Neural progenitor cell (in vitro differentiated cells): ENCODE measurements around the gene TEP1. TPM values are rescaled to one million over a fixed set of nuclear protein-coding genes. Genes with fewer than 3 reads are reported as not detected.

Experiments
- DNase-seq: peaks from one replicate; pipeline ENCODE4 v3.0.0-alpha.2; 2016; ENCODE audit warnings: low spot score
- H2AFZ ChIP-seq: fragments of 200-600 bp; sonication (generic); replicated peaks from 2 replicates; pipeline ENCODE4 v1.6.1; 2016; ENCODE audit warnings: antibody characterized with exemption
- H3F3A ChIP-seq: fragments of 200-600 bp; sonication (generic); 2 replicates; pipeline ENCODE4 v1.6.1; 2016; ENCODE audit warnings: antibody characterized with exemption, low read depth
- H3K27ac ChIP-seq: fragments of 200-600 bp; sonication (generic); 2 replicates; pipeline ENCODE4 v1.5.1; 2016; ENCODE audit warnings: mild to moderate bottlenecking
- H3K27me3 ChIP-seq: fragments of 200-600 bp; sonication (generic); 2 replicates; pipeline ENCODE4 v1.6.1; 2016; ENCODE audit warnings: mild to moderate bottlenecking, moderate library complexity
- H3K36me3 ChIP-seq: fragments of 200-600 bp; sonication (generic); 2 replicates; pipeline ENCODE4 v1.5.1; 2016
- H3K4me1 ChIP-seq: fragments of 200-600 bp; sonication (generic); 2 replicates; pipeline ENCODE4 v1.6.1; 2016; ENCODE audit warnings: mixed run types
- H3K4me2 ChIP-seq: fragments of 200-600 bp; sonication (generic); 2 replicates; pipeline ENCODE4 v1.6.1; 2016
- H3K4me3 ChIP-seq: fragments of 200-600 bp; sonication (generic); 2 replicates; pipeline ENCODE4 v1.5.1; 2016
- H3K79me2 ChIP-seq: fragments of 200-600 bp; sonication (generic); 2 replicates; pipeline ENCODE4 v1.6.1; 2016; ENCODE audit warnings: low read depth
- H3K9ac ChIP-seq: fragments of 200-600 bp; sonication (generic); 2 replicates; pipeline ENCODE4 v1.6.1; 2016
- H3K9me3 ChIP-seq: fragments of 200-600 bp; sonication (generic); 2 replicates; pipeline ENCODE4 v1.5.1; 2016; ENCODE audit warnings: low read depth
- H4K20me1 ChIP-seq: fragments of 200-600 bp; sonication (generic); 2 replicates; pipeline ENCODE4 v1.6.1; 2016; ENCODE audit warnings: low read depth
- H3K27ac Mint-ChIP-seq: 3 replicates; pipeline ENCODE4 v1.8.0; 2021; ENCODE audit warnings: mixed read lengths
- H3K27me3 Mint-ChIP-seq: 2 replicates; pipeline ENCODE4 v1.8.0; 2022; ENCODE audit warnings: low read depth, mild to moderate bottlenecking, inconsistent platforms, moderate library complexity, mixed read lengths; ENCODE audit not compliant: insufficient read depth
- H3K36me3 Mint-ChIP-seq: 3 replicates; pipeline ENCODE4 v1.8.0; 2021; ENCODE audit warnings: mixed read lengths
- H3K4me1 Mint-ChIP-seq: 3 replicates; pipeline ENCODE4 v1.8.0; 2021; ENCODE audit warnings: mixed read lengths
- H3K4me3 Mint-ChIP-seq: 3 replicates; pipeline ENCODE4 v1.8.0; 2021; ENCODE audit warnings: mild to moderate bottlenecking, moderate library complexity, mixed read lengths
- H3K9me3 Mint-ChIP-seq: 3 replicates; pipeline ENCODE4 v1.8.0; 2020; ENCODE audit warnings: mixed read lengths
- EZH2 ChIP-seq: fragments of 200-600 bp; sonication (generic); IDR thresholded peaks from 2 replicates; pipeline ENCODE4 v1.6.1; 2017; ENCODE audit warnings: antibody characterized with exemption, mild to moderate bottlenecking, moderate library complexity
- EZH2phosphoT487 ChIP-seq: fragments of 200-600 bp; sonication (generic); IDR thresholded peaks from 2 replicates; pipeline ENCODE4 v1.6.1; 2017; ENCODE audit warnings: antibody characterized with exemption
- total RNA-seq: library from RNA; depleted of rRNA; stranded (reverse); fragments of >200 nt; gene quantifications from 2 replicates; pipeline ENCODE4 v1.2.3, GENCODE V29; 2015; ENCODE audit warnings: low replicate concordance
- TF ChIP-seq, protein P1 (sequence below): fragments of 200-600 bp; sonication (generic); IDR thresholded peaks from 2 replicates; pipeline ENCODE4 v1.5.1; 2017; ENCODE audit warnings: antibody characterized with exemption, mild to moderate bottlenecking

Gene TEP1
- total RNA-seq, 1 donor from 2014 or later: 19.8 TPM

DNA sequence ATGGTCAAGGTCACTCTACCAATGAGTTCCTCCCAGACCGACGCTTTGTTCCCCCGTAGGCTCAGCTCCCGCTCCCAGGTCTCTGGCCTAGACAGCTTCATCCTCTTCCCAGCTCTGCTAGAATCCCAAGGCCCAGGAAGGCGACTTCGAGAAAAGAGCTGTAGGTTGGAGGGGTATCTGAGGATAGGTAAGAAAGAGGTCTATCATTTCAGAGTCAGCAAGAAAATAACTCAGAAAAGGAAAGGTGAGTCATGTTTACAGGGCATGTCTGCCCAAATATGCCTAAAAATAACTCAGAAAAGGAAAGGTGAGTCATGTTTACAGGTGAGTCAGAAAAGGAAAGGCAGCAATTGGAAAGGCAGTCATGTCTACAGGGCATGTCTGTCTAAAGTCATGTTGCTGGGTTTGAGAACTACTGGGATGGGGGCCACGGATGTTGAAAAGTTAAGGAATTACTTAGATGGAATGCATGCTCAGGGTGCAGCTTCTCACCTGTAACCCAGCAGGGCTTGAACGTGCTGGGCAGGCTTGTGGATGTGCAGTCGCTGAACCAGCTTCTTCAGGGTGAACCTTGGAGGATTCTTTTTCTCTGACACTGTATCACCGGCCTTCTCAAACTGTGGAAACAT lies 12.2 kb downstream of the TEP1 start:
- DNase-seq: no peak
- Histone ChIP-seq H3K4me3 (no peak overlapping the region), H3K27me3 (no peaks in the 10 kb centered on the region), H3K4me2 (no peak overlapping the region), H3K9me3 (no peaks in the 10 kb centered on the region), H3K36me3 (no peaks in the 10 kb centered on the region), H4K20me1 (no peaks in the 10 kb centered on the region), H3F3A (no peaks in the 10 kb centered on the region), H2AFZ (no peak overlapping the region), H3K27ac (no peak overlapping the region), H3K79me2 (no peaks in the 10 kb centered on the region), H3K4me1 (no peaks in the 10 kb centered on the region), H3K9ac (no peak overlapping the region)
- Mint-ChIP-seq H3K9me3 (no peaks in the 10 kb centered on the region), H3K36me3 (peaks cover 15% of the 10 kb centered on the region), H3K27ac (no peak overlapping the region), H3K4me3 (no peak overlapping the region), H3K4me1 (no peaks in the 10 kb centered on the region), H3K27me3 (peaks cover 6% of the 10 kb centered on the region)
- TF ChIP-seq, protein P1, sequence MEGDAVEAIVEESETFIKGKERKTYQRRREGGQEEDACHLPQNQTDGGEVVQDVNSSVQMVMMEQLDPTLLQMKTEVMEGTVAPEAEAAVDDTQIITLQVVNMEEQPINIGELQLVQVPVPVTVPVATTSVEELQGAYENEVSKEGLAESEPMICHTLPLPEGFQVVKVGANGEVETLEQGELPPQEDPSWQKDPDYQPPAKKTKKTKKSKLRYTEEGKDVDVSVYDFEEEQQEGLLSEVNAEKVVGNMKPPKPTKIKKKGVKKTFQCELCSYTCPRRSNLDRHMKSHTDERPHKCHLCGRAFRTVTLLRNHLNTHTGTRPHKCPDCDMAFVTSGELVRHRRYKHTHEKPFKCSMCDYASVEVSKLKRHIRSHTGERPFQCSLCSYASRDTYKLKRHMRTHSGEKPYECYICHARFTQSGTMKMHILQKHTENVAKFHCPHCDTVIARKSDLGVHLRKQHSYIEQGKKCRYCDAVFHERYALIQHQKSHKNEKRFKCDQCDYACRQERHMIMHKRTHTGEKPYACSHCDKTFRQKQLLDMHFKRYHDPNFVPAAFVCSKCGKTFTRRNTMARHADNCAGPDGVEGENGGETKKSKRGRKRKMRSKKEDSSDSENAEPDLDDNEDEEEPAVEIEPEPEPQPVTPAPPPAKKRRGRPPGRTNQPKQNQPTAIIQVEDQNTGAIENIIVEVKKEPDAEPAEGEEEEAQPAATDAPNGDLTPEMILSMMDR: no peak
- TF ChIP-seq EZH2phosphoT487 (no peak), EZH2 (no peak)

DNA sequence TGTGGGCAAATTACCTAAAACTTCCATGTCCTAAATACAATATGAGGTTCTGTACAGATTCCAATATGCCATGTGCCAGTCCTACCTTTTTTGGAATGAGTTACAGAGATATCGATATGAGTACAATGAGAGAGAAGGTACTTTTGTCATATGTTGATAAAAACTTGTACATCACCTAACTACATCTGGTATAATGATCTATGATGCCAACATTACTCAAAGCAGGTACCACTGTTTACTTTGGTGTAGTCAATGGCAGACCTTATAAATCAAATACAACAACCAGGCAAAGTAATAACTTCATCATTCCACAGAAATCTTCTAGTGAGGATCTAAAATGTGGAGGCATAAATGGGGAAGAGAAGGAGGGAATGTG lies 12.7 kb downstream of the TEP1 start:
- TF ChIP-seq EZH2: no peak
- TF ChIP-seq, protein P1: no peak
- TF ChIP-seq EZH2phosphoT487: no peak
- no peak overlapping the region for H3K9ac ChIP-seq
- no peaks in the 10 kb centered on the region for H3K36me3 ChIP-seq
- no peaks in the 10 kb centered on the region for H3K4me1 ChIP-seq
- no peak overlapping the region for H3K27ac ChIP-seq
- no peaks in the 10 kb centered on the region for H3K79me2 ChIP-seq
- H3K9me3 ChIP-seq: no peaks in the 10 kb centered on the region
- H3K27ac Mint-ChIP-seq: no peak overlapping the region
- no peak overlapping the region for H3K4me3 Mint-ChIP-seq
- H3F3A ChIP-seq: no peaks in the 10 kb centered on the region
- no peaks in the 10 kb centered on the region for H3K27me3 ChIP-seq
- no peaks in the 10 kb centered on the region for H3K4me1 Mint-ChIP-seq
- DNase-seq: no peak
- no peak overlapping the region for H3K4me2 ChIP-seq
- no peaks in the 10 kb centered on the region for H4K20me1 ChIP-seq
- peaks cover 6% of the 10 kb centered on the region for H3K27me3 Mint-ChIP-seq
- peaks cover 15% of the 10 kb centered on the region for H3K36me3 Mint-ChIP-seq
- H3K4me3 ChIP-seq: no peak overlapping the region
- no peaks in the 10 kb centered on the region for H3K9me3 Mint-ChIP-seq
- H2AFZ ChIP-seq: no peak overlapping the region

DNA sequence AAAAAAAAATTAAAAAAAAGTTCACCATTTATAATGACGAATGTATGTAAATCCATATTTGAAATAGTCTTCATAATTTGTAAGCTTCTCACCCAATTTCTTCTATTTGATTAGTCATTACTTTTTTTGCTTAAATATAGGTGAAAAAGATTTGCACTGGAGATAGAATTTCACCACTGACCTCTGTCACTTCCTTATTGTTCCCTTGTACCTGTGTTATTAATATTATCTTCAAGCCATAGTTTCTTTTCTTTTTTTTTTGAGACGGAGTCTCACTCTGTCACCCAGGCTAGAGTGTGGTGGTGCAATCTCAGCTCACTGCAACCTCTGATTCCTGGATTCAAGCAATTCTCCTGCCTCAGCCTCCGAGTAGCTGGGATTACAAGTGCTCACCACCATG lies 15.8 kb downstream of the TEP1 start:
- Mint-ChIP-seq H3K9me3 (no peaks in the 10 kb centered on the region), H3K36me3 (peaks cover 11% of the 10 kb centered on the region), H3K27ac (no peak overlapping the region), H3K4me3 (no peak overlapping the region), H3K27me3 (peaks cover 2% of the 10 kb centered on the region), H3K4me1 (no peaks in the 10 kb centered on the region)
- H3K9ac ChIP-seq: no peak overlapping the region
- H3K4me3 ChIP-seq: no peak overlapping the region
- no peaks in the 10 kb centered on the region for H4K20me1 ChIP-seq
- TF ChIP-seq EZH2 (no peak), EZH2phosphoT487 (no peak)
- TF ChIP-seq, protein P1: no peak
- no peak for DNase-seq
- no peak overlapping the region for H3K4me2 ChIP-seq
- no peaks in the 10 kb centered on the region for H3K9me3 ChIP-seq
- H3K36me3 ChIP-seq: no peaks in the 10 kb centered on the region
- H3K4me1 ChIP-seq: no peaks in the 10 kb centered on the region
- no peak overlapping the region for H3K27ac ChIP-seq
- no peaks in the 10 kb centered on the region for H3K79me2 ChIP-seq
- H3F3A ChIP-seq: no peaks in the 10 kb centered on the region
- no peak overlapping the region for H2AFZ ChIP-seq
- H3K27me3 ChIP-seq: no peaks in the 10 kb centered on the region
